IMR-90 (cell line): ENCODE results near the gene IFI44L. TPM values are rescaled to one million over a fixed set of nuclear protein-coding genes. Genes with fewer than 3 reads are reported as not detected.

ENCODE experiments used
- ATAC-seq: fragments of 200-7000 bp; cut with Tn5 transposase; 2 replicates; pipeline ENCODE4 v1.9.1; 2020; ENCODE audit warnings: low read depth, mild to moderate bottlenecking, moderate library complexity
- BruUV-seq: library from RNA; stranded (reverse); fragments of 400-500 nt; replicated peaks from 2 replicates; lab custom pipeline; 2021; lab: Mats Ljungman, UMichigan
- CTCF ChIA-PET: fragments of 300-600 bp; formaldehyde crosslinking; extraction: SDS; loops from one replicate; lab custom pipeline; 2021; ENCODE audit warnings: antibody characterized with exemption; lab: Yijun Ruan, JAX
- POLR2A ChIA-PET: fragments of 300-600 bp; sonication (Branson Sonifier 250); formaldehyde crosslinking; loops from one replicate; lab custom pipeline; 2022; ENCODE audit warnings: antibody characterized with exemption; ENCODE audit not compliant: unreplicated experiment; lab: Charles Lee
- DNase-seq: peaks from one replicate; pipeline ENCODE4 v3.0.0; 2013
- H2AFZ ChIP-seq: replicated peaks from 2 replicates; pipeline ENCODE3; 2013; ENCODE audit warnings: low read length, mild to moderate bottlenecking; ENCODE audit not compliant: poor library complexity
- H2AK5ac ChIP-seq: 2 replicates; pipeline ENCODE4 v1.6.1; 2013; ENCODE audit warnings: low read depth, low read length, inconsistent platforms
- H2AK9ac ChIP-seq: replicated peaks from 2 replicates; pipeline ENCODE3; 2013; ENCODE audit warnings: mild to moderate bottlenecking, low read depth, low read length, moderate library complexity; ENCODE audit not compliant: poor library complexity
- H2BK120ac ChIP-seq: 2 replicates; pipeline ENCODE4 v1.6.1; 2013; ENCODE audit warnings: low read depth, low read length, inconsistent platforms
- H2BK15ac ChIP-seq: 3 replicates; pipeline ENCODE4 v1.6.1; 2013; ENCODE audit warnings: low read depth, low read length, inconsistent platforms
- H2BK20ac ChIP-seq: 2 replicates; pipeline ENCODE4 v1.6.1; 2013; ENCODE audit warnings: low read depth, mild to moderate bottlenecking, inconsistent platforms, low read length, moderate library complexity
- H2BK5ac ChIP-seq: 2 replicates; pipeline ENCODE4 v1.6.1; 2013; ENCODE audit warnings: mild to moderate bottlenecking, low read depth, low read length, inconsistent platforms; ENCODE audit not compliant: poor library complexity, severe bottlenecking
- H3K14ac ChIP-seq: replicated peaks from 2 replicates; pipeline ENCODE4 v1.6.1; 2013; ENCODE audit warnings: low read depth, low read length, inconsistent platforms
- H3K18ac ChIP-seq: 2 replicates; pipeline ENCODE4 v1.6.1; 2013; ENCODE audit warnings: low read depth, low read length, control low read depth
- H3K23ac ChIP-seq: 2 replicates; pipeline ENCODE4 v1.6.1; 2013; ENCODE audit warnings: low read depth, low read length, inconsistent platforms
- H3K27ac ChIP-seq: 2 replicates; pipeline ENCODE4 v1.5.1; 2013; ENCODE audit warnings: mild to moderate bottlenecking, control low read depth, low read length; ENCODE audit not compliant: insufficient read depth
- H3K27me3 ChIP-seq: 2 replicates; pipeline ENCODE4 v1.6.1; 2013; ENCODE audit warnings: low read length; ENCODE audit not compliant: control insufficient read depth, insufficient read depth
- H3K36me3 ChIP-seq: 2 replicates; pipeline ENCODE4 v1.6.1; 2013; ENCODE audit warnings: low read length, mixed read lengths; ENCODE audit not compliant: control insufficient read depth, insufficient read depth
- H3K4ac ChIP-seq: 2 replicates; pipeline ENCODE4 v1.6.1; 2013; ENCODE audit warnings: low read depth, low read length, inconsistent platforms
- H3K4me1 ChIP-seq: 2 replicates; pipeline ENCODE4 v1.6.1; 2013; ENCODE audit warnings: low read length, mixed read lengths; ENCODE audit not compliant: control insufficient read depth, insufficient read depth
- H3K4me2 ChIP-seq: 2 replicates; pipeline ENCODE4 v1.6.1; 2013; ENCODE audit warnings: low read depth, mild to moderate bottlenecking, control low read depth, low read length, moderate library complexity
- H3K4me3 ChIP-seq: 2 replicates; pipeline ENCODE4 v1.5.1; 2013; ENCODE audit warnings: low read depth, mild to moderate bottlenecking, control low read depth, low read length, moderate library complexity; ENCODE audit not compliant: insufficient read depth
- H3K56ac ChIP-seq: 2 replicates; pipeline ENCODE4 v1.6.1; 2013; ENCODE audit warnings: low read length, inconsistent platforms; ENCODE audit not compliant: insufficient read depth; ENCODE audit errors: extremely low read depth
- H3K79me1 ChIP-seq, 2 experiments: 2 replicates each; pipeline ENCODE4 v1.6.1; 2013; ENCODE audit warnings: low read length in 2 of 2, inconsistent platforms in 1 of 2, low read depth in 1 of 2
- H3K9ac ChIP-seq: 2 replicates; pipeline ENCODE4 v1.6.1; 2013; ENCODE audit warnings: low read depth, low read length, control low read depth
- H3K9me1 ChIP-seq: 2 replicates; pipeline ENCODE4 v1.6.1; 2013; ENCODE audit warnings: low read length, inconsistent platforms; ENCODE audit not compliant: insufficient read depth
- H3K9me3 ChIP-seq: 2 replicates; pipeline ENCODE4 v1.6.1; 2013; ENCODE audit warnings: low read length; ENCODE audit not compliant: control insufficient read depth, insufficient read depth
- H4K20me1 ChIP-seq: 2 replicates; pipeline ENCODE4 v1.6.1; 2013; ENCODE audit warnings: low read length, inconsistent platforms; ENCODE audit not compliant: insufficient read depth
- H4K5ac ChIP-seq: 2 replicates; pipeline ENCODE4 v1.6.1; 2013; ENCODE audit warnings: mild to moderate bottlenecking, low read depth, low read length, control low read depth
- H4K8ac ChIP-seq, 2 experiments: 2 replicates each; pipeline ENCODE4 v1.6.1; 2013; ENCODE audit warnings: low read depth in 2 of 2, low read length in 2 of 2, control low read depth in 1 of 2, inconsistent platforms in 1 of 2
- H4K91ac ChIP-seq: 2 replicates; pipeline ENCODE4 v1.6.1; 2013; ENCODE audit warnings: low read depth, low read length, inconsistent platforms; ENCODE audit not compliant: insufficient read depth
- CHD1 ChIP-seq: IDR thresholded peaks from 2 replicates; pipeline ENCODE4 v1.6.1; 2012; ENCODE audit warnings: low read depth, low read length, improper control_type of control experiment
- CTCF ChIP-seq: conservative IDR thresholded peaks from 2 replicates; pipeline ENCODE4 v1.5.1; 2012; ENCODE audit warnings: mild to moderate bottlenecking, low read depth, low read length, improper control_type of control experiment
- RAD21 ChIP-seq: IDR thresholded peaks from 2 replicates; pipeline ENCODE4 v1.6.1; 2012; ENCODE audit warnings: low read length, improper control_type of control experiment
- RCOR1 ChIP-seq: IDR thresholded peaks from 2 replicates; pipeline ENCODE4 v1.6.1; 2012; ENCODE audit warnings: mild to moderate bottlenecking, low read length, improper control_type of control experiment; ENCODE audit not compliant: insufficient replicate concordance
- SMC3 ChIP-seq: fragments of 150-350 bp; IDR thresholded peaks from 2 replicates; pipeline ENCODE4 v1.6.1; 2016; ENCODE audit warnings: low read depth, mild to moderate bottlenecking, antibody characterized with exemption, low read length, moderate library complexity
- WGBS, 2 experiments: methylation state at CpG; one replicate each; pipeline versions ENCODE4 v1.1.5 to v1.1.7; 2013; ENCODE audit warnings: missing lambda C conversion rate in 2 of 2; ENCODE audit not compliant: insufficient read length in 1 of 2; ENCODE audit errors: extremely low coverage in 2 of 2; 5-methylcytosine and 5-hydroxymethylcytosine counted together
- dilution Hi-C: fragments of 300-500 bp; cut with HindIII; formaldehyde crosslinking; loops from one replicate; pipeline ENCODE4 v1.14.3; 2018; ENCODE audit warnings: low sequenced_read_pairs; ENCODE audit not compliant: unreplicated experiment
- in situ Hi-C: fragments of 300-500 bp; cut with MboI; formaldehyde crosslinking; loops from 3 replicates; pipeline ENCODE4 v1.14.3; 2019; ENCODE audit warnings: low sequenced_read_pairs, inconsistent platforms, mixed read lengths
- intact Hi-C: fragments of 100-400 bp; cut with micrococcal nuclease; formaldehyde crosslinking; loops from 2 replicates; pipeline ENCODE4 v1.10.0; 2022
- polyA plus RNA-seq, 3 experiments: library from polyadenylated mRNA; depleted of rRNA; stranded (reverse); fragments of >200 nt; gene quantifications; 2 replicates each; pipeline ENCODE4 v1.2.3, GENCODE V29; 2012; ENCODE audit warnings: low replicate concordance in 1 of 3
- total RNA-seq: library from RNA; depleted of rRNA; stranded (reverse); fragments of >200 nt; gene quantifications from 2 replicates; pipeline ENCODE4 v1.2.3, GENCODE V29; 2012

IFI44L gene
- total and polyA plus RNA-seq, 2 of the 4 experiments (the other 2 are of a cell fraction), result 0.18 to 0.19 TPM

- no peak overlapping the region for H3K14ac ChIP-seq
- no peaks in the 10 kb centered on the region for H3K4me1 ChIP-seq
- H3K4me3 ChIP-seq, result no peak overlapping the region
- no peak overlapping the region for H3K23ac ChIP-seq
- no peak overlapping the region for H3K4me2 ChIP-seq
- no peaks in the 10 kb centered on the region for H3K36me3 ChIP-seq
- no peak for TF ChIP-seq RCOR1
- TF ChIP-seq CTCF, result peak; percentile 83
- TF ChIP-seq RAD21, result peak; percentile 80
- TF ChIP-seq CHD1, result no peak
- TF ChIP-seq SMC3, result peak; percentile 63
- H2AK9ac ChIP-seq, result no peak overlapping the region
- no peak overlapping the region for H4K8ac ChIP-seq
- no peaks in the 10 kb centered on the region for H3K79me1 ChIP-seq
- ChIA-PET CTCF (interaction anchor here (2.0 kb wide), 1 partner anchor 59 kb away, joined by 12 read pairs; no protein-coding TSS in a partner anchor), POLR2A (no interaction called here)
- H3K9ac ChIP-seq, result no peak overlapping the region
- no peak overlapping the region for H2BK5ac ChIP-seq
- intact Hi-C loops (loop anchor here (1.0 kb wide), 2 partner anchors 59 to 546 kb away; no protein-coding TSS in a partner anchor), in situ Hi-C loops (no loop called here), dilution Hi-C loops (no loop called here)
- H3K56ac ChIP-seq, result no peak overlapping the region
- no peak overlapping the region for H3K18ac ChIP-seq
- no peaks in the 10 kb centered on the region for H3K9me1 ChIP-seq
- H3K27ac ChIP-seq, result no peak overlapping the region
- no peak overlapping the region for H2AFZ ChIP-seq
- H2BK120ac ChIP-seq, result no peak overlapping the region
- no peak overlapping the region for H3K4ac ChIP-seq
- no peak overlapping the region for H2BK20ac ChIP-seq
- no peaks in the 10 kb centered on the region; the same call in 1 of the 2 replicates for H3K27me3 ChIP-seq
- no peak overlapping the region for H2BK15ac ChIP-seq
- no TSS peak for BruUV-seq
- no peak overlapping the region for H4K91ac ChIP-seq
- peak; percentile 65 for ATAC-seq
- no peaks in the 10 kb centered on the region for H3K9me3 ChIP-seq
- no peak overlapping the region for H4K5ac ChIP-seq
- no peaks in the 10 kb centered on the region for H4K20me1 ChIP-seq
- H2AK5ac ChIP-seq, result no peak overlapping the region
- DNase-seq, result peak; percentile 78
- WGBS, 2 experiments, result 100% methylated on average over 2 of the region's 9 CpGs; no CpG with 5 or more reads in 1 of the 2 experiments
Measured at GRCh38 chr1:78676347-78676982, 56.2 kb downstream of the IFI44L start.
